Measurements from ENCODE around the gene PIK3R5. TPM values are rescaled to one million over a fixed set of nuclear protein-coding genes. Genes with fewer than 3 reads are reported as not detected.

The PIK3R5 gene
- polyA plus RNA-seq, 1 donor = 1.3 TPM

DNA sequence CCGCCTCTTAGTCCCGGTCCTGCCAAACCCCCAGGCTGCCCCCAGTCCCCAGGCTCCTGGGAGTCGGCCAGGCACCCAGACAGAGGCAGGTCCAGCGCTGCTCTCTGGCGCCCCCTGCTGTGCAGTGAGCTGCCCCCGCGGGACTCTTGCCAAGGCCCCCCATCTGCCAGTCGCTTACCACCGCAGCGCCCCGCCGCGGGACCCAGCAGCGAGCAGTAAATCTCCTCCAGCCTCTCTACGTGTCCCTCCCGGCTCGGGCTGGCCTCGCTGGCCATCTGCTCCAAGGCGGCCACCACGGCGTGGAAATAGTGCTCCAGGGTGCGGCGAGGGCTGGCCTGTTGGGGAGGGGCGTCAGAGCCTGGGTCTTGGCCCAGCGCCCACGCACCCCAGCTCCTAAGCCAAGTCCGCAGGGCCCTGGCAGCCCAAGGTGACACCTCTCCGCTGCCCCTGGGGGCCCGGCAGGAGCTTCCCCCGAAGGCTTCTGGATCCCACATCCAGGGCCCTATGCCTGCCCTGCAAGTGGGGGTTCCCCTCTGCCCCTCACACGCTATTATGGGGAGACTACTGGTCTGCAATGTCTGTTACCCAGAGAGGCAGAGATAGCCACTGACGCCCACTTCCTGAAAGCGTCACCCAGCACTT lies 132.7 kb downstream of the PIK3R5 start:
- DNase-seq (ENCODE audit: low read depth) = no peak

DNA sequence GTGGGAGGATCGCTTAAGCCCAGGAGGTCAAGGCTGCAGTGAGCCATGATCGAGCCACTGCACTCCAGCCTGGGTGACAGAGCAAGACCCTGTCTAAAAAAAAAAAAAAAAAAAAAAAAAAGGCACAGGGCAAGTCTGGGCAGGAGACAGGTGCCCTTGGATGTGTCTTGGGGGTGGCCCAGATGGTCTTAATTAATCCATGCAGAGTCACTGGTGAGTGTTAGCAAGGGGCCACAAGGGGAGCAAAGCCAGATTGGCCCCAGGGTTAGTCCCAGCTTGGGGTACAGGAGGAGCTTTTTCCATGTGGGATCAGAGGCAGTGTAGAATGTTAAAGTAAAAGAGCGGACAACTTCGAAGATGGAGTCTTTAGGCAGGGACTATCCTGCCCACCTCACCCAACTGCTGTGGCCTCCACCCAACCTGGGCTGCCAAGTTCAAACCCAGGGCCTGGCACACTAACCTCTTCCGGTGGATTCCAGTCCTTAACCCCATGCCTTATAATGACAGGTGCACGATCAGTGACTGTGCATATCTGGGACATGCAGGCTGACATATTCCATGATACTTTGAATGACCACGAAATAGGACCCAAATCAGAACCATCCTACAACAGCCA lies 134.2 kb downstream of the PIK3R5 start:
- no peak for DNase-seq (ENCODE audit: low read depth)

DNA sequence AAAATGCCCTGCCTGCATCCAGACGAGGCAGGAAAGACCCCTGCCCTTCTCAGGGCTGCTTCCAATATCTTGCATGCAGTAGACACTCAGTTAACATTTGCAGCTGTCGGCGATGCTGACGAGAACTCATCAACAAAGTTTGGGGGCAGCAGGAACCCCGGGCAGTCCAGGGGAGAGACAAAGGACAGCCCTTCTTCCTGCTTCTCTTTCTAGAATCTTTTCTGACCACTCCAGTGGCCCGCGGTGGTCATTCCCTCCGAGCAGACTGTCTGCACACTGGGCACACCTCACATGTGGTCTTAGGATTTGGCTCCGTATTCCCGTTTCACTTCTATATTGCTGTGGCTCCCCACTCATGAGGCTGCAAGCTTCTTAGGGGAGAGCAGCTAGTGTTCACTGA lies 135.4 kb downstream of the PIK3R5 start:
- no peak for DNase-seq (ENCODE audit: low read depth)

DNA sequence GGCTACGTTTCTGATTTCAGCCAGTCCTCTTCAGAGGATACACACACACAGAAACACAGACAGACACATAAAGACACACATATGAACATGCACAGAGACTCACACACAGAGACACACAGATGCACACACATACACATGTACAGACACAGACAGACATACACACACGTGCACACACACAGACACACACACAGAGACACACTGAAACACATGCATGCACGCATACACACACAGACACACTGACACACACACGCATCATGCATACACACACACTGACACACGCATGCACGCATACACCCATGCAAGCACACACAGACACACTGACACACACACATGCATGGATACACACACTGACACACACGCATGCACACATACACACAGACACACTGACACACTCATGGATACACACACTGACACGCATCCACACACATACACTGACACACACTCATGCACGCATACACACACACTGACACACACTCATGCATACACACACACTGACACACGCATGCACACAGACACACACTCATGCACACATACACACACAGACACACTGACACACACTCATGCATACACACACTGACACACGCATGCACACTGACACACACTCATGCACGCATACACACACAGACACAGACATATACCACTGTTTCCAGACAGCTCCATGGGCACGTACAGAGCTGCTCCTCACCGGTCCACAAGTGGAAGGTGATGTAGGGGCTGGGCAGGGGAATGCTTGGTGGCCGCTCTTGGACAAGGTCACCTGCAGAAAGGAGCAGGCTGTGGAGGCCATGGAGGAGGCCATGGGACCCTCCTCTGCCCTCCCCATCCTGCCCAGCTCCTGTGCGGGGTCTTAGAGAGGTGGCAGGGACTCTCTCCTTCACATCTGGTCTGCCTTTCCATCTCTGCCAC lies 136.2 kb downstream of the PIK3R5 start:
- DNase-seq (ENCODE audit: low read depth) = no peak

Other genes starting within 250 kb of the PIK3R5 start
- not detected for gene CCDC42, start 220.9 kb downstream of the PIK3R5 start, polyA plus RNA-seq (ENCODE audit: insufficient read length)
- not detected for gene SPDYE4, start 207.2 kb downstream of the PIK3R5 start, polyA plus RNA-seq (ENCODE audit: insufficient read length)
- gene MFSD6L, start 166.3 kb downstream of the PIK3R5 start, polyA plus RNA-seq (ENCODE audit: insufficient read length) = 0.30 TPM
- gene PIK3R6, start 98.0 kb downstream of the PIK3R5 start, polyA plus RNA-seq (ENCODE audit: insufficient read length) = 4.3 TPM
- gene NTN1, start 55.8 kb upstream of the PIK3R5 start, polyA plus RNA-seq (ENCODE audit: insufficient read length) = 7.4 TPM